ENCODE results near the gene GALNT13. TPM values are rescaled to one million over a fixed set of nuclear protein-coding genes. Genes with fewer than 3 reads are reported as not detected.

The GALNT13 gene
- total RNA-seq, 1 donor: 0.36 TPM

DNA sequence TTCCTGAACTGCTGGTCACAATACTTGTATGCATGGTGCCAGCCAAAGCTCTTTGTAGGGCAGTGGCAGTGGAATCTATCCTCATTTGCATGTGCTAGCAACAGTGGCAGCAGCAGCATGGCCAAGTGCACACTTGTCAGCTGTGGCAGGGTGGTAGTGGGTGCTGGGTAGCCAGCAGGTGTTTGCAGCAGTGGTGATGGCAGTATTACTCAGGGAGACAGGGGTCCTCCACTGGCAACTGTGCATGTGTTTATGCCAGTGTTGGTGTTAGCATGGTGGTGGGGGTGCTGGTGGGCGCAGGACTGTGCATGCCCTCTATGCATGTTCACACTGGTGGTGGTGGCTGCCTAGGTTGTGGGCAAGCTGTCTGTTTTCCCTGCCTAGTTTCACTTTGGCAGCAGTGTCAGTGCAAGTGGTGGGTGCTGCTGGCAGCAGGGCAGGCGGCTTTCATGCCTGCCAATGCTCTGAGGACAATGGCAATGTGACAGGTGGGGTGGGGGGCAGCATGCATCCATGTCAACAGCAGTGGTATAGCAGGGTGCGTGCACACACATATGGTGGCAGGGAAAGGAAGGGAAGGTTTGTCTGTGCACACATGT is 41.2 kb downstream of the GALNT13 start:
- no peak overlapping the region for H3K4me3 ChIP-seq (ENCODE audit: insufficient read depth, low read length)
- H3K27me3 ChIP-seq (ENCODE audit: insufficient read depth, low read length): no peaks in the 10 kb centered on the region
- H3K79me2 ChIP-seq (ENCODE audit: insufficient read depth, low read length): no peaks in the 10 kb centered on the region
- H3K36me3 ChIP-seq (ENCODE audit: insufficient read depth, low read length): no peaks in the 10 kb centered on the region
- no peak for DNase-seq (ENCODE audit: insufficient read length, low spot score, missing footprints)
- no peak overlapping the region for H3K4me2 ChIP-seq (ENCODE audit: insufficient read depth, low read length)
- H4K20me1 ChIP-seq (ENCODE audit: insufficient read depth, low read length): no peaks in the 10 kb centered on the region
- no peaks in the 10 kb centered on the region for H3K4me1 ChIP-seq (ENCODE audit: insufficient read depth, low read length)
- no peak overlapping the region for H2AFZ ChIP-seq (ENCODE audit: low read length)
- H3K27ac ChIP-seq (ENCODE audit: low read depth, low read length): no peak overlapping the region
- H3K9me3 ChIP-seq (ENCODE audit: low read depth, low read length): peaks cover 4% of the 10 kb centered on the region
- TF ChIP-seq, protein P1, sequence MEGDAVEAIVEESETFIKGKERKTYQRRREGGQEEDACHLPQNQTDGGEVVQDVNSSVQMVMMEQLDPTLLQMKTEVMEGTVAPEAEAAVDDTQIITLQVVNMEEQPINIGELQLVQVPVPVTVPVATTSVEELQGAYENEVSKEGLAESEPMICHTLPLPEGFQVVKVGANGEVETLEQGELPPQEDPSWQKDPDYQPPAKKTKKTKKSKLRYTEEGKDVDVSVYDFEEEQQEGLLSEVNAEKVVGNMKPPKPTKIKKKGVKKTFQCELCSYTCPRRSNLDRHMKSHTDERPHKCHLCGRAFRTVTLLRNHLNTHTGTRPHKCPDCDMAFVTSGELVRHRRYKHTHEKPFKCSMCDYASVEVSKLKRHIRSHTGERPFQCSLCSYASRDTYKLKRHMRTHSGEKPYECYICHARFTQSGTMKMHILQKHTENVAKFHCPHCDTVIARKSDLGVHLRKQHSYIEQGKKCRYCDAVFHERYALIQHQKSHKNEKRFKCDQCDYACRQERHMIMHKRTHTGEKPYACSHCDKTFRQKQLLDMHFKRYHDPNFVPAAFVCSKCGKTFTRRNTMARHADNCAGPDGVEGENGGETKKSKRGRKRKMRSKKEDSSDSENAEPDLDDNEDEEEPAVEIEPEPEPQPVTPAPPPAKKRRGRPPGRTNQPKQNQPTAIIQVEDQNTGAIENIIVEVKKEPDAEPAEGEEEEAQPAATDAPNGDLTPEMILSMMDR (IDR thresholded peaks at IDR 0.05; ENCODE audit: extremely low read depth, low read depth, low read length): no peak

DNA sequence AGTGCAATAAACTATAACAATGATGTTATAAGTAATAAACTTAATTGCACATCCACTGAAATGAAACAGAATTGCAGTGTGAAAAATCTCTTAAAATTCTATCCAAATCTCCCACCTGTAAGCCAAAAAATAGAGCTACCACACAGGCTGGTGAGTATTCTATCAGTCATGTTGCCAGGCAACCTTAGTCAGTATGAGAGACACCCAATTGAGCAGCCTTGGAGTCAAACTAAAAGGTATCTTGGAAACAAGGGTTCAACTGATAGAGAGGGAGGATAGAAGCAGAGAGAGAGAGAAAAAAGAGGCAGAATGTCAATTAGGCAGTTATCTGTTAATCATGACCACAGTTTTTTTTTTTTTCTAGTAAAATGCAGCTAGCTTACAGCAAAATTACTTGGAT is 45.8 kb downstream of the GALNT13 start:
- Histone ChIP-seq H3K79me2 (ENCODE audit: insufficient read depth, low read length) (no peaks in the 10 kb centered on the region), H4K20me1 (ENCODE audit: insufficient read depth, low read length) (no peaks in the 10 kb centered on the region), H3K27me3 (ENCODE audit: insufficient read depth, low read length) (no peaks in the 10 kb centered on the region), H3K27ac (ENCODE audit: low read depth, low read length) (no peak overlapping the region), H3K36me3 (ENCODE audit: insufficient read depth, low read length) (no peaks in the 10 kb centered on the region), H2AFZ (ENCODE audit: low read length) (no peak overlapping the region), H3K9me3 (ENCODE audit: low read depth, low read length) (peaks cover 3% of the 10 kb centered on the region), H3K4me3 (ENCODE audit: insufficient read depth, low read length) (no peak overlapping the region), H3K4me2 (ENCODE audit: insufficient read depth, low read length) (no peak overlapping the region), H3K4me1 (ENCODE audit: insufficient read depth, low read length) (no peaks in the 10 kb centered on the region)
- TF ChIP-seq, protein P1 (IDR thresholded peaks at IDR 0.05; ENCODE audit: extremely low read depth, low read depth, low read length): no peak
- no peak for DNase-seq (ENCODE audit: insufficient read length, low spot score, missing footprints)

DNA sequence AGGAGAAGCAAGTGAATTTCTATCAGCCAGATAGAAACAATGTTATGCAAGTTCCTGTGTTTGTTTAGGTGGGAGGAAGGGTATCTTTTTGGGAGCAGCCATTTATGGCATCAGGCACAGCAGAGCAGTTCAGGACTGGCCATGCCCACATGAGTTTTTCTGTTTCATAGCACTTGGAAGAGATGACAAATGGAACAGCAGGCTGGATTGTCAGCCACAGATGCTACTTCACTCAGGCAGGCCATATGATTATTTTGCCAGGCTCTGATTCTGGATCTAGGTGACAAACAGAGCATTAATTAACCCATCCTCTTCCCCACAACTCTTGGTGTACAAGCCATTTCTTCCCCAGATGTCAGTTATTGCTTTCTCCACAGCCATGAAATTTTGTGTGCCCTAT is 63.8 kb downstream of the GALNT13 start:
- Histone ChIP-seq H3K27me3 (ENCODE audit: insufficient read depth, low read length) (no peaks in the 10 kb centered on the region), H2AFZ (ENCODE audit: low read length) (no peak overlapping the region), H3K36me3 (ENCODE audit: insufficient read depth, low read length) (no peaks in the 10 kb centered on the region), H3K79me2 (ENCODE audit: insufficient read depth, low read length) (no peaks in the 10 kb centered on the region), H4K20me1 (ENCODE audit: insufficient read depth, low read length) (no peaks in the 10 kb centered on the region), H3K4me1 (ENCODE audit: insufficient read depth, low read length) (no peaks in the 10 kb centered on the region), H3K4me2 (ENCODE audit: insufficient read depth, low read length) (no peak overlapping the region), H3K9me3 (ENCODE audit: low read depth, low read length) (no peaks in the 10 kb centered on the region), H3K4me3 (ENCODE audit: insufficient read depth, low read length) (no peak overlapping the region), H3K27ac (ENCODE audit: low read depth, low read length) (no peak overlapping the region)
- no peak for DNase-seq (ENCODE audit: insufficient read length, low spot score, missing footprints)
- TF ChIP-seq, protein P1 (IDR thresholded peaks at IDR 0.05; ENCODE audit: extremely low read depth, low read depth, low read length): no peak

DNA sequence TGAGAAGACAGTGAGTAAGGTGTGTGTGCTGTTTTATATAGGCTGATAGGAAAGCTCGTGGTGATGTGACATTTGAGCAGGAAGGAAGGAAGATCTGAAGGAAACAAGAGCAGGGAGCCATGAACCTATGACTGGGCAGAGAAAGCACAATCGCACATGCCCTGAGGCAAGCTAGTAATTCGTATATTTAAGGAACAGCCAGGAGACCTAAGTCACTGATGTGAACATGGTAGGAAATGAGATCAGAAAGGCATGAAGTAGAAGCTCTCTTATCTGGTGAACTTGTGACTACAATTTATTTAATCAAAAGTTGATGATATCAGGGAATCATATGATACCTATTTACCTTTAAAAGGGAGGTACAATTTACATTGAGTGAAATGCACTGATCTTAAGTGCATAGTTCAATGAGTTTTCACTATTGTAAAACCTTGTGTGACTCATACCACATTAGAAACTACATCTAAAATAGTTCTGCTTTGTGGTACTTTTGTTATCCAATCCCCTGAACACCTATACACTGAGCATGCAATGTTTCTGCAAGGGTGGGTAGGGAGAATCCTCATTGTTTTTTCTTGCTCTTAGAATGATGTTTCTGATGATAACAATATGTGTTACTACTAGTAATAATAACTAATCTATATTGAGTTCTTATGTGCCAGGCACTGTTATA is 67.5 kb downstream of the GALNT13 start:
- Histone ChIP-seq H3K4me1 (ENCODE audit: insufficient read depth, low read length) (no peaks in the 10 kb centered on the region), H3K27me3 (ENCODE audit: insufficient read depth, low read length) (no peaks in the 10 kb centered on the region), H3K36me3 (ENCODE audit: insufficient read depth, low read length) (no peaks in the 10 kb centered on the region), H2AFZ (ENCODE audit: low read length) (no peak overlapping the region), H3K4me3 (ENCODE audit: insufficient read depth, low read length) (no peak overlapping the region), H4K20me1 (ENCODE audit: insufficient read depth, low read length) (no peaks in the 10 kb centered on the region), H3K9me3 (ENCODE audit: low read depth, low read length) (no peaks in the 10 kb centered on the region), H3K27ac (ENCODE audit: low read depth, low read length) (no peak overlapping the region), H3K4me2 (ENCODE audit: insufficient read depth, low read length) (no peak overlapping the region), H3K79me2 (ENCODE audit: insufficient read depth, low read length) (no peaks in the 10 kb centered on the region)
- DNase-seq (ENCODE audit: insufficient read length, low spot score, missing footprints): no peak
- TF ChIP-seq, protein P1 (IDR thresholded peaks at IDR 0.05; ENCODE audit: extremely low read depth, low read depth, low read length): no peak
